ENCODE results near the gene WDR4. TPM values are rescaled to one million over a fixed set of nuclear protein-coding genes. Genes with fewer than 3 reads are reported as not detected.
A peak's percentile ranks its signal among the peaks of the same experiment; 100 is the strongest.
"Not testable (repeated sequence)": the region's sequence is repeated elsewhere in the genome, so short reads cannot be mapped to it uniquely, and the experiment has no call there.

The WDR4 gene
- total RNA-seq, 1 donor from 2014 or later = 6.0 TPM

- no peak overlapping the region for H3K4me3 ChIP-seq
- TF ChIP-seq CTCF (IDR thresholded peaks at IDR 0.05; ENCODE audit: borderline replicate concordance) = no peak
- intact Hi-C loops (cut with micrococcal nuclease) = no loop called here
- peaks cover 36% of the 10 kb centered on the region for H3K27me3 ChIP-seq (ENCODE audit: low read depth)
- H3K27ac ChIP-seq (replicated peaks) = no peak overlapping the region
- peaks cover 6% of the 10 kb centered on the region for H3K4me1 ChIP-seq
- DNase-seq = no peak
- no peaks in the 10 kb centered on the region for H3K9me3 ChIP-seq (replicated peaks)
- H3K36me3 ChIP-seq = no peaks in the 10 kb centered on the region
These were observed 44.6 kb downstream of the WDR4 start for GRCh38 chr21:42834726-42835191.

- DNase-seq = no peak
- Histone ChIP-seq H3K36me3 (no peaks in the 10 kb centered on the region), H3K27ac (replicated peaks) (no peak overlapping the region), H3K4me1 (peaks cover 6% of the 10 kb centered on the region), H3K4me3 (no peak overlapping the region), H3K27me3 (ENCODE audit: low read depth) (peaks cover 43% of the 10 kb centered on the region), H3K9me3 (replicated peaks) (no peaks in the 10 kb centered on the region)
- no peak for TF ChIP-seq CTCF (IDR thresholded peaks at IDR 0.05; ENCODE audit: borderline replicate concordance)
- intact Hi-C loops (cut with micrococcal nuclease) = no loop called here
These were observed 45.2 kb downstream of the WDR4 start for GRCh38 chr21:42833859-42834725.

- H3K9me3 ChIP-seq (replicated peaks) = no peaks in the 10 kb centered on the region
- DNase-seq = no peak
- no peak overlapping the region for H3K27ac ChIP-seq (replicated peaks)
- TF ChIP-seq CTCF (IDR thresholded peaks at IDR 0.05; ENCODE audit: borderline replicate concordance) = peak; percentile 19
- H3K4me3 ChIP-seq = no peak overlapping the region
- intact Hi-C loops (cut with micrococcal nuclease) = no loop called here
- peaks cover 6% of the 10 kb centered on the region for H3K4me1 ChIP-seq
- H3K27me3 ChIP-seq (ENCODE audit: low read depth) = peaks cover 49% of the 10 kb centered on the region
- H3K36me3 ChIP-seq = no peaks in the 10 kb centered on the region
These were observed 45.9 kb downstream of the WDR4 start for GRCh38 chr21:42833439-42833815.

GRCh38 chr21:42832321-42832630, 47.1 kb downstream of the WDR4 start:
- H3K36me3 ChIP-seq; DNase-seq; intact Hi-C loops (cut with micrococcal nuclease); H3K4me3 ChIP-seq; H3K4me1 ChIP-seq; H3K9me3 ChIP-seq (replicated peaks); H3K27ac ChIP-seq (replicated peaks): not testable (repeated sequence)
- peaks cover 61% of the 10 kb centered on the region for H3K27me3 ChIP-seq (ENCODE audit: low read depth)

- Histone ChIP-seq H3K4me1 (peaks cover 6% of the 10 kb centered on the region), H3K27me3 (ENCODE audit: low read depth) (peaks cover 76% of the 10 kb centered on the region), H3K9me3 (replicated peaks) (no peaks in the 10 kb centered on the region), H3K4me3 (no peak overlapping the region), H3K36me3 (no peaks in the 10 kb centered on the region), H3K27ac (replicated peaks) (no peak overlapping the region)
- intact Hi-C loops (cut with micrococcal nuclease) = no loop called here
- TF ChIP-seq CTCF (IDR thresholded peaks at IDR 0.05; ENCODE audit: borderline replicate concordance) = no peak
- no peak for DNase-seq
These were observed 48.6 kb downstream of the WDR4 start for GRCh38 chr21:42830456-42831455.

All from left ventricle myocardium inferior (tissue), 1 donor.